ENCODE measurements around the gene STUM.

GRCh38 chr1:226534645-226535044 lies 13.9 kb upstream of the STUM start:
- TF ChIP-seq CTCF (IDR thresholded peaks at IDR 0.05): no peak
- TF ChIP-seq POLR2A (IDR thresholded peaks at IDR 0.05): no peak

Measured in adrenal gland (tissue), 5 donors.